K562 (cell line): ENCODE measurements around the gene RAB11FIP2.
"Not testable (repeated sequence)": the region's sequence is repeated elsewhere in the genome, so short reads cannot be mapped to it uniquely, and the experiment has no call there.

Experiments
- BDP1 ChIP-seq: IDR thresholded peaks from 3 replicates; pipeline ENCODE4 v1.6.1; 2011; ENCODE audit not compliant: insufficient read length, insufficient read depth
- CBX8 ChIP-seq: fragments of 200-600 bp; sonication (generic); IDR thresholded peaks from 2 replicates; pipeline ENCODE4 v1.6.1; 2012; ENCODE audit warnings: borderline replicate concordance, mixed run types, low read depth, mild to moderate bottlenecking, moderate library complexity, mixed read lengths, low read length, control low read depth, inconsistent platforms; ENCODE audit not compliant: poor library complexity, severe bottlenecking; ENCODE audit errors: extremely low read depth
- CREB1 ChIP-seq, 2 experiments: sonication (generic) in 1 of 2; formaldehyde crosslinking in 1 of 2; IDR thresholded peaks; 2 replicates each; pipeline versions ENCODE4 v1.6.1 to v1.8.0; 2012 to 2022; ENCODE audit warnings: inconsistent platforms in 1 of 2, mild to moderate bottlenecking in 1 of 2, missing genetic modification reagents in 1 of 2, moderate library complexity in 1 of 2
- EP300 ChIP-seq: IDR thresholded peaks from 2 replicates; pipeline ENCODE4 v1.6.1; 2012; ENCODE audit warnings: low read length, improper control_type of control experiment
- HNRNPL ChIP-seq: fragments of 200-400 bp; formaldehyde crosslinking; IDR thresholded peaks from 2 replicates; pipeline ENCODE4 v1.6.1; 2017; ENCODE audit warnings: low read depth, mild to moderate bottlenecking, low read length
- RB1 ChIP-seq: fragments of 450-650 bp; IDR thresholded peaks from 2 replicates; pipeline ENCODE4 v1.6.1; 2017; ENCODE audit warnings: low read depth, mild to moderate bottlenecking
- RBM14 ChIP-seq: fragments of 200-400 bp; formaldehyde crosslinking; IDR thresholded peaks from 2 replicates; pipeline ENCODE4 v1.6.1; 2018; ENCODE audit warnings: low read depth, mild to moderate bottlenecking, low read length, moderate library complexity, borderline replicate concordance; ENCODE audit not compliant: insufficient read depth
- SIX5 ChIP-seq, 2 experiments: IDR thresholded peaks; 2 replicates each; pipeline ENCODE4 v1.6.1; 2011; ENCODE audit warnings: low read length in 2 of 2, borderline replicate concordance in 1 of 2, low read depth in 1 of 2, mild to moderate bottlenecking in 1 of 2, moderate library complexity in 1 of 2; ENCODE audit not compliant: insufficient read depth in 1 of 2
- TF ChIP-seq, protein P1 (sequence below): fragments of 250-450 bp; sonication (Bioruptor Pico); IDR thresholded peaks from 2 replicates; pipeline ENCODE4 v1.9.0; 2021; ENCODE audit warnings: mild to moderate bottlenecking
- TF ChIP-seq, protein P2 (sequence below), 2 experiments: fragments of 150-350 bp in 1 of 2; IDR thresholded peaks; 2 replicates each; pipeline ENCODE4 v1.6.1; 2012 to 2016; ENCODE audit warnings: low read depth in 2 of 2, low read length in 2 of 2, mild to moderate bottlenecking in 1 of 2, moderate library complexity in 1 of 2
- TF ChIP-seq, protein P3 (sequence below), 2 experiments: fragments of 450-650 bp; formaldehyde crosslinking in 1 of 2; IDR thresholded peaks; 2 replicates each; pipeline versions ENCODE4 v1.4.0 to v1.6.1; 2014 to 2020; ENCODE audit warnings: mild to moderate bottlenecking in 2 of 2, borderline replicate concordance in 1 of 2, low read depth in 1 of 2

DNA sequence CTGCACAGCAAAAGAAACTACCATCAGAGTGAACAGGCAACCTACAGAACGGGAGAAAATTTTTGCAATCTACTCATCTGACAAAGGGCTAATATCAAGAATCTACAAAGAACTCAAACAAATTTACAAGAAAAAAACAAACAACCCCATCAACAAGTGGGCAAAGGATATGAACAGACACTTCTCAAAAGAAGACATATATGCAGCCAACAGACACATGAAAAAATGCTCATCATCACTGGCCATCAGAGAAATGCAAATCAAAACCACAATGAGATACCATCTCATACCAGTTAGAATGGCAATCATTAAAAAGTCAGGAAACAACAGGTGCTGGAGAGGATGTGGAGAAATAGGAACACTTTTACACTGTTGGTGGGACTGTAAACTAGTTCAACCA, 20.6 kb upstream of the RAB11FIP2 start:
- TF ChIP-seq RBM14; CREB1 (IDR thresholded peaks at IDR 0.05); CREB1 (CRISPR knock-in tag; IDR thresholded peaks at IDR 0.05); RB1; EP300; SIX5 (IDR thresholded peaks at IDR 0.05; ENCODE audit: borderline replicate concordance in 1 of 2, insufficient read depth in 1 of 2, low read depth in 1 of 2, low read length in 2 of 2); CBX8; HNRNPL; BDP1: not testable (repeated sequence)
- TF ChIP-seq, protein P1, sequence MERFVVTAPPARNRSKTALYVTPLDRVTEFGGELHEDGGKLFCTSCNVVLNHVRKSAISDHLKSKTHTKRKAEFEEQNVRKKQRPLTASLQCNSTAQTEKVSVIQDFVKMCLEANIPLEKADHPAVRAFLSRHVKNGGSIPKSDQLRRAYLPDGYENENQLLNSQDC (CRISPR knock-in tag), result not testable (repeated sequence)
- TF ChIP-seq, protein P2, sequence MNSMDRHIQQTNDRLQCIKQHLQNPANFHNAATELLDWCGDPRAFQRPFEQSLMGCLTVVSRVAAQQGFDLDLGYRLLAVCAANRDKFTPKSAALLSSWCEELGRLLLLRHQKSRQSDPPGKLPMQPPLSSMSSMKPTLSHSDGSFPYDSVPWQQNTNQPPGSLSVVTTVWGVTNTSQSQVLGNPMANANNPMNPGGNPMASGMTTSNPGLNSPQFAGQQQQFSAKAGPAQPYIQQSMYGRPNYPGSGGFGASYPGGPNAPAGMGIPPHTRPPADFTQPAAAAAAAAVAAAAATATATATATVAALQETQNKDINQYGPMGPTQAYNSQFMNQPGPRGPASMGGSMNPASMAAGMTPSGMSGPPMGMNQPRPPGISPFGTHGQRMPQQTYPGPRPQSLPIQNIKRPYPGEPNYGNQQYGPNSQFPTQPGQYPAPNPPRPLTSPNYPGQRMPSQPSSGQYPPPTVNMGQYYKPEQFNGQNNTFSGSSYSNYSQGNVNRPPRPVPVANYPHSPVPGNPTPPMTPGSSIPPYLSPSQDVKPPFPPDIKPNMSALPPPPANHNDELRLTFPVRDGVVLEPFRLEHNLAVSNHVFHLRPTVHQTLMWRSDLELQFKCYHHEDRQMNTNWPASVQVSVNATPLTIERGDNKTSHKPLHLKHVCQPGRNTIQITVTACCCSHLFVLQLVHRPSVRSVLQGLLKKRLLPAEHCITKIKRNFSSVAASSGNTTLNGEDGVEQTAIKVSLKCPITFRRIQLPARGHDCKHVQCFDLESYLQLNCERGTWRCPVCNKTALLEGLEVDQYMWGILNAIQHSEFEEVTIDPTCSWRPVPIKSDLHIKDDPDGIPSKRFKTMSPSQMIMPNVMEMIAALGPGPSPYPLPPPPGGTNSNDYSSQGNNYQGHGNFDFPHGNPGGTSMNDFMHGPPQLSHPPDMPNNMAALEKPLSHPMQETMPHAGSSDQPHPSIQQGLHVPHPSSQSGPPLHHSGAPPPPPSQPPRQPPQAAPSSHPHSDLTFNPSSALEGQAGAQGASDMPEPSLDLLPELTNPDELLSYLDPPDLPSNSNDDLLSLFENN (IDR thresholded peaks at IDR 0.05; ENCODE audit: low read depth in 2 of 2, low read length in 2 of 2), result not testable (repeated sequence)
- TF ChIP-seq, protein P3, sequence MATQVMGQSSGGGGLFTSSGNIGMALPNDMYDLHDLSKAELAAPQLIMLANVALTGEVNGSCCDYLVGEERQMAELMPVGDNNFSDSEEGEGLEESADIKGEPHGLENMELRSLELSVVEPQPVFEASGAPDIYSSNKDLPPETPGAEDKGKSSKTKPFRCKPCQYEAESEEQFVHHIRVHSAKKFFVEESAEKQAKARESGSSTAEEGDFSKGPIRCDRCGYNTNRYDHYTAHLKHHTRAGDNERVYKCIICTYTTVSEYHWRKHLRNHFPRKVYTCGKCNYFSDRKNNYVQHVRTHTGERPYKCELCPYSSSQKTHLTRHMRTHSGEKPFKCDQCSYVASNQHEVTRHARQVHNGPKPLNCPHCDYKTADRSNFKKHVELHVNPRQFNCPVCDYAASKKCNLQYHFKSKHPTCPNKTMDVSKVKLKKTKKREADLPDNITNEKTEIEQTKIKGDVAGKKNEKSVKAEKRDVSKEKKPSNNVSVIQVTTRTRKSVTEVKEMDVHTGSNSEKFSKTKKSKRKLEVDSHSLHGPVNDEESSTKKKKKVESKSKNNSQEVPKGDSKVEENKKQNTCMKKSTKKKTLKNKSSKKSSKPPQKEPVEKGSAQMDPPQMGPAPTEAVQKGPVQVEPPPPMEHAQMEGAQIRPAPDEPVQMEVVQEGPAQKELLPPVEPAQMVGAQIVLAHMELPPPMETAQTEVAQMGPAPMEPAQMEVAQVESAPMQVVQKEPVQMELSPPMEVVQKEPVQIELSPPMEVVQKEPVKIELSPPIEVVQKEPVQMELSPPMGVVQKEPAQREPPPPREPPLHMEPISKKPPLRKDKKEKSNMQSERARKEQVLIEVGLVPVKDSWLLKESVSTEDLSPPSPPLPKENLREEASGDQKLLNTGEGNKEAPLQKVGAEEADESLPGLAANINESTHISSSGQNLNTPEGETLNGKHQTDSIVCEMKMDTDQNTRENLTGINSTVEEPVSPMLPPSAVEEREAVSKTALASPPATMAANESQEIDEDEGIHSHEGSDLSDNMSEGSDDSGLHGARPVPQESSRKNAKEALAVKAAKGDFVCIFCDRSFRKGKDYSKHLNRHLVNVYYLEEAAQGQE (IDR thresholded peaks at IDR 0.05; ENCODE audit: borderline replicate concordance), result not testable (repeated sequence)
- TF ChIP-seq, protein P3 (CRISPR knock-in tag; IDR thresholded peaks at IDR 0.05; ENCODE audit: low read depth), result not testable (repeated sequence)
